Lower leg skin (tissue), 3 donors: ENCODE data around the gene KLHL14.

Experiments used
- POLR2A ChIP-seq, 2 donors: fragments of 450-650 bp; IDR thresholded peaks; one replicate each; pipeline ENCODE4 v1.6.1; 2016 to 2017; ENCODE audit warnings: antibody characterized with exemption in 2 of 2, mild to moderate bottlenecking in 1 of 2, moderate library complexity in 1 of 2
- TF ChIP-seq, protein P1 (sequence below), 3 donors: fragments of 450-650 bp; IDR thresholded peaks; one replicate each; pipeline ENCODE4 v1.5.1; 2016; ENCODE audit warnings: antibody characterized with exemption in 3 of 3, mild to moderate bottlenecking in 3 of 3, moderate library complexity in 2 of 3

DNA sequence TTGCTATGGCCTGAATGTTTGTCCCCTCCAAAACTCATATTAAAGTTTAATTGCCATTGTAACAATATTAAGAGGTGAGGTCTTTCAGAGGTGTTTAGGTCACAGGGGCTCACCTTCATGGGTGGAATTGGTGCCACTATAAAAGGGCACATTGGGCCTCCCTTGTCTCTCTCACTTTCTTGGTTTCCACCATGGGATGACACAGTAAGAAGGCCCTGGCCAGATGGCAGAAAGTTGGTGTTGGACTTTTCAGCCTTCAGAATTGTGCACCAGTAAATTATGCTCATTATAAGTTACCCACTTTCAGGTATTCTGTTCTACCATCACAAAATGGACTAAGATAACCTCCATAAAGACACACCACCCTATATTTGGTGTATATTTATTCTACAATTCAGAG lies 102.1 kb downstream of the KLHL14 start:
- TF ChIP-seq, protein P1, sequence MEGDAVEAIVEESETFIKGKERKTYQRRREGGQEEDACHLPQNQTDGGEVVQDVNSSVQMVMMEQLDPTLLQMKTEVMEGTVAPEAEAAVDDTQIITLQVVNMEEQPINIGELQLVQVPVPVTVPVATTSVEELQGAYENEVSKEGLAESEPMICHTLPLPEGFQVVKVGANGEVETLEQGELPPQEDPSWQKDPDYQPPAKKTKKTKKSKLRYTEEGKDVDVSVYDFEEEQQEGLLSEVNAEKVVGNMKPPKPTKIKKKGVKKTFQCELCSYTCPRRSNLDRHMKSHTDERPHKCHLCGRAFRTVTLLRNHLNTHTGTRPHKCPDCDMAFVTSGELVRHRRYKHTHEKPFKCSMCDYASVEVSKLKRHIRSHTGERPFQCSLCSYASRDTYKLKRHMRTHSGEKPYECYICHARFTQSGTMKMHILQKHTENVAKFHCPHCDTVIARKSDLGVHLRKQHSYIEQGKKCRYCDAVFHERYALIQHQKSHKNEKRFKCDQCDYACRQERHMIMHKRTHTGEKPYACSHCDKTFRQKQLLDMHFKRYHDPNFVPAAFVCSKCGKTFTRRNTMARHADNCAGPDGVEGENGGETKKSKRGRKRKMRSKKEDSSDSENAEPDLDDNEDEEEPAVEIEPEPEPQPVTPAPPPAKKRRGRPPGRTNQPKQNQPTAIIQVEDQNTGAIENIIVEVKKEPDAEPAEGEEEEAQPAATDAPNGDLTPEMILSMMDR (IDR thresholded peaks at IDR 0.05), result no peak
- no peak for TF ChIP-seq POLR2A (IDR thresholded peaks at IDR 0.05)
